RWPE2 (cell line): Measurements from ENCODE around the gene STK16.

Experiments
- ATAC-seq: fragments of 200-7000 bp; cut with Tn5 transposase; 3 replicates; pipeline ENCODE4 v1.9.1; 2021; ENCODE audit warnings: low read depth
- DNase-seq: peaks from one replicate; pipeline ENCODE4 v3.0.0-alpha.2; 2020; ENCODE audit warnings: low spot score
- H3K27ac ChIP-seq: fragments of 450-650 bp; 2 replicates; pipeline ENCODE4 v1.5.1; 2017; ENCODE audit warnings: mild to moderate bottlenecking; ENCODE audit not compliant: poor library complexity, severe bottlenecking
- H3K27me3 ChIP-seq: fragments of 250-450 bp; sonication (Bioruptor Pico); 2 replicates; pipeline ENCODE4 v1.5.1; 2021; ENCODE audit warnings: mild to moderate bottlenecking, moderate library complexity; ENCODE audit not compliant: insufficient read depth, poor library complexity, severe bottlenecking
- H3K36me3 ChIP-seq: fragments of 250-450 bp; sonication (Bioruptor Pico); 2 replicates; pipeline ENCODE4 v1.5.1; 2020; ENCODE audit warnings: low read depth, mild to moderate bottlenecking, moderate library complexity
- H3K4me1 ChIP-seq: fragments of 250-450 bp; sonication (Bioruptor Pico); 2 replicates; pipeline ENCODE4 v1.5.1; 2021; ENCODE audit warnings: mild to moderate bottlenecking, moderate library complexity; ENCODE audit not compliant: insufficient read depth, poor library complexity, severe bottlenecking
- H3K4me3 ChIP-seq: fragments of 250-450 bp; sonication (Bioruptor Pico); 2 replicates; pipeline ENCODE4 v1.5.1; 2021; ENCODE audit warnings: mild to moderate bottlenecking, moderate library complexity; ENCODE audit not compliant: severe bottlenecking
- H3K9me3 ChIP-seq: fragments of 250-450 bp; sonication (Bioruptor Pico); 2 replicates; pipeline ENCODE4 v1.5.1; 2021; ENCODE audit warnings: mild to moderate bottlenecking, moderate library complexity; ENCODE audit not compliant: severe bottlenecking
- TF ChIP-seq, protein P1 (sequence below): fragments of 450-650 bp; IDR thresholded peaks from one replicate; pipeline ENCODE4 v1.5.1; 2017; ENCODE audit warnings: mild to moderate bottlenecking, moderate library complexity; ENCODE audit not compliant: poor library complexity, severe bottlenecking

The STK16 gene

DNA sequence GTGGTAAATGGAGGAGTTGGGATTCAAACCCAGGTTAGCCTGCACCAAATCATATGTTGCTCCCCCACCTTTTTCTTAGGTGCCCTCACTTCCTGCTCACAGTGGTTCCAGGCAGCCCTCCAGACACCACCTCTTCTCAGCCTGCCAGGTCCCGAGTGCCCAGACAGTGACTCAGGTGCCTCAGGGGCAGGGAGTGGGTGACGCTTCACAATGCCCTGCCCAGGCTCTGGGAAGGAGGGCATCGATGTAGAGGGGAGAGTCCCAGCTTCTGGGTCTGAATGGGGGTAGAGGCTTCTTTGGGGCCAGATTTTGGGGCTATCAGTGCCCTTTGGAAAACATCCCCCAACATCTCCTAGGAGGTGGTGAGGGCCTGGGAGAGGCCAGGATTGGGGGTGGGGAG lies 28.7 kb downstream of the STK16 start:
- DNase-seq, result peak; percentile 95
- peak overlapping the region; percentile 100 for H3K27ac ChIP-seq
- no peak overlapping the region for H3K4me3 ChIP-seq
- peaks cover 57% of the 10 kb centered on the region for H3K4me1 ChIP-seq
- peak; percentile 81 for ATAC-seq
- TF ChIP-seq, protein P1, sequence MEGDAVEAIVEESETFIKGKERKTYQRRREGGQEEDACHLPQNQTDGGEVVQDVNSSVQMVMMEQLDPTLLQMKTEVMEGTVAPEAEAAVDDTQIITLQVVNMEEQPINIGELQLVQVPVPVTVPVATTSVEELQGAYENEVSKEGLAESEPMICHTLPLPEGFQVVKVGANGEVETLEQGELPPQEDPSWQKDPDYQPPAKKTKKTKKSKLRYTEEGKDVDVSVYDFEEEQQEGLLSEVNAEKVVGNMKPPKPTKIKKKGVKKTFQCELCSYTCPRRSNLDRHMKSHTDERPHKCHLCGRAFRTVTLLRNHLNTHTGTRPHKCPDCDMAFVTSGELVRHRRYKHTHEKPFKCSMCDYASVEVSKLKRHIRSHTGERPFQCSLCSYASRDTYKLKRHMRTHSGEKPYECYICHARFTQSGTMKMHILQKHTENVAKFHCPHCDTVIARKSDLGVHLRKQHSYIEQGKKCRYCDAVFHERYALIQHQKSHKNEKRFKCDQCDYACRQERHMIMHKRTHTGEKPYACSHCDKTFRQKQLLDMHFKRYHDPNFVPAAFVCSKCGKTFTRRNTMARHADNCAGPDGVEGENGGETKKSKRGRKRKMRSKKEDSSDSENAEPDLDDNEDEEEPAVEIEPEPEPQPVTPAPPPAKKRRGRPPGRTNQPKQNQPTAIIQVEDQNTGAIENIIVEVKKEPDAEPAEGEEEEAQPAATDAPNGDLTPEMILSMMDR, result no peak
- no peaks in the 10 kb centered on the region for H3K27me3 ChIP-seq
- no peaks in the 10 kb centered on the region for H3K36me3 ChIP-seq
- no peaks in the 10 kb centered on the region for H3K9me3 ChIP-seq

DNA sequence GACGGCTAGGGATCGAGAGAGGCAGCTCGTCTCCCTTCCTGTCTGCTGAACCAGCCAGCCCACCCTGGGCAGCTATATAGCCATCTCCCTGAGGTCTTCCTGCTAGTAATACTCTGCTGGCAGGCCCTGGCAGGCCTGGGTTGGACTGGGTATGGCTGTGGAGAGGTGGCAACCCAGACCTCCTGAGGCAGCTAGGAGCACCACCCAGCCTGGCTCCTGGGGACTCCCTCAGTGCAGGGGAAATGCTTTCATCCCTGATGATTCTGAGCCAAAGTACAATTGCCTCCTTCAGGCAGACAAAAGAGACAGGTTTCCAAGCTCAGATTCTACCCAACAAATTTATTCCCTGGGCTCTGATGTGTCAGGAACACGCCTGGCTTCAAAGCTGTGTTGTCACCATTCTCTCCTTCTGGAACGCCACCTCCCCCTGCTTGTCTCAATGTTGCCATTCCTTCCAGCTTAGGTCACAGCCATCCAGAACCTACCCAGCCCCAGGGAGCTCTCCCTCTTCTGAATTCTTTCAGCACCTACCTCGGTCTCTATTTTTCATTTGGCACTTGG lies 29.2 kb downstream of the STK16 start:
- H3K36me3 ChIP-seq, result no peaks in the 10 kb centered on the region
- H3K4me3 ChIP-seq, result no peak overlapping the region
- H3K4me1 ChIP-seq, result peaks cover 53% of the 10 kb centered on the region
- DNase-seq (no peak), ATAC-seq (peak; percentile 48)
- TF ChIP-seq, protein P1, result peak; percentile 8
- no peaks in the 10 kb centered on the region for H3K9me3 ChIP-seq
- no peaks in the 10 kb centered on the region for H3K27me3 ChIP-seq
- peak overlapping the region; percentile 100 for H3K27ac ChIP-seq

DNA sequence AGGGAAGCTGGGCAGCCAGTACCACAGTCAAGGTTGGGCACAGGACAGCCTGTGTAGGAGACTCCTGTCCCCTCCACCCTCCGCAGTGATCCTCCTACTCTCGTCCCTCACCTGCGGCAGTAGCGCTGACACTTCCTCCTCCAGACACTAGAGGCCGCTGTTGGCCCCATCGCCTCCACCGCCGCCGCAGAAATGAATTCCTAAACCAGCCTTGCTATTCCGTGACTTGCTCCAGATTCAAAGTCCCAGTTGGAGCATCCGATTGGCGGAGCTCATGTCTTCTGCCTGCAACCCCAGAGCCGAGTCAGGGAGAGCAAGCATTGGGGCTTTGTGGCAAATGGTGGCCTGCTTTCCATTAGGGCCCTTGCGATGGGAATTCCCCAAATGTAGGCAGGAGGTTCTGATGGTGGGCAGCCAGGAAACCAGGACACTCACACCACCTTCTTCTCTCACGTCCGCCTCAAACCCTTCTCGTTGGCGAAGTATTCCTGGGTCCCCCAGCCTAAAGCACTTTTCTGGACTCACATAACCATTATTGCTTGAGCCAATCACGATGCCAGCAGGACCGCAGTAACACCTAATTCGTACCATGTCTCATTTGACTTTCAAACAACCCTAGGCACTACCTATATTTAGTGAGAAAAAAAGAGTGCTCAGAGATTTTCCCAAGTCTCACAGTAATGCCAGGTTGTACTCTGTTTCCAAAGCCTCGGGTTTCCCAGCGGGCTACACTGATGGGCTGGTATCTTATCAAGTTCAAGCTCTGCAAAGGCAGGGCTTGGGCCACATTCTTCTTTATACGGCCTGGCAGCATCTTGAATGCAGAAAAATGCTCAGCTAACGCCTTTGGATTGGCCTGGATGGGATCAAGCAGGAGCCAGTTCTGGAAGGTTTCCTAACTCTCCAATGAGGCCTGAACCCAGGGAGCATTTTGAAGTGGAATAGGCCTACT lies 32.7 kb downstream of the STK16 start:
- peaks cover 47% of the 10 kb centered on the region for H3K4me1 ChIP-seq
- TF ChIP-seq, protein P1, result peak; percentile 97

DNA sequence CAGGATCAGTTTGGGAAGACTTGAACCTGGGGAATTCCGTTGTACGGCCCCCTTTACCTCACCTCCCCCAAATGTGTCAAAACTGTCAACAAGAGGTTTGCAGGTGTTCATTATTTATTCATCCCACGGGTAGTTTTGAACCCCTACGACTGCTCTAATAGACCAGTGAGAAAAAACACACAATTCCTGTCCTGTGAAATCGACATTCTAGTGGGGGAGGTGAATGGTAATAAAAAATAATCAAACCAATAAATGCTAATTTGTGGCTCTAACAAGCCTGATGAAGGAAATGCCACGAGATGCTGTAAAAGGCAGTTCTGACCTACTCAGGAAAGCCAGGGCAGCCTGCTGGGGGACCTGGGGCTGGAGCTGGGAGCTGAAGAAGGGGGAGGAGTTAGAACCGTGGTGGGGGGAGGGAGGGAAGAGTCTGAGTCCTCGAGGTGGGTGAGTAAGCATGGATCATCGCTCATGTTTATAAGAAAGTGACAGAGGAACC lies 33.4 kb downstream of the STK16 start:
- H3K4me3 ChIP-seq, result peak overlapping the region; percentile 53
- TF ChIP-seq, protein P1, result no peak
- ATAC-seq (no peak), DNase-seq (no peak)
- H3K27ac ChIP-seq, result peak overlapping the region; percentile 100
- peaks cover 22% of the 10 kb centered on the region for H3K36me3 ChIP-seq
- no peaks in the 10 kb centered on the region for H3K9me3 ChIP-seq
- no peaks in the 10 kb centered on the region for H3K27me3 ChIP-seq
- H3K4me1 ChIP-seq, result peaks cover 40% of the 10 kb centered on the region

More for the DNA sequence above, 32.7 kb downstream of the STK16 start:
- no peaks in the 10 kb centered on the region for H3K27me3 ChIP-seq
- H3K36me3 ChIP-seq, result peaks cover 22% of the 10 kb centered on the region
- no peak for DNase-seq
- no peak overlapping the region for H3K4me3 ChIP-seq
- peak overlapping the region; percentile 100 for H3K27ac ChIP-seq
- peak; percentile 5; the same call in 1 of the 3 replicates for ATAC-seq
- no peaks in the 10 kb centered on the region for H3K9me3 ChIP-seq
